GM21526 (cell line): ENCODE data around the gene GHDC.
"Not testable (repeated sequence)": the region's sequence is repeated elsewhere in the genome, so short reads cannot be mapped to it uniquely, and the experiment has no call there.

Source experiments
- ATAC-seq: cut with Tn5 transposase; IDR thresholded peaks from one replicate; pipeline ENCODE4 v1.9.1; 2021; ENCODE audit warnings: moderate library complexity; ENCODE audit not compliant: unreplicated experiment, low FRiP score

GHDC gene

DNA sequence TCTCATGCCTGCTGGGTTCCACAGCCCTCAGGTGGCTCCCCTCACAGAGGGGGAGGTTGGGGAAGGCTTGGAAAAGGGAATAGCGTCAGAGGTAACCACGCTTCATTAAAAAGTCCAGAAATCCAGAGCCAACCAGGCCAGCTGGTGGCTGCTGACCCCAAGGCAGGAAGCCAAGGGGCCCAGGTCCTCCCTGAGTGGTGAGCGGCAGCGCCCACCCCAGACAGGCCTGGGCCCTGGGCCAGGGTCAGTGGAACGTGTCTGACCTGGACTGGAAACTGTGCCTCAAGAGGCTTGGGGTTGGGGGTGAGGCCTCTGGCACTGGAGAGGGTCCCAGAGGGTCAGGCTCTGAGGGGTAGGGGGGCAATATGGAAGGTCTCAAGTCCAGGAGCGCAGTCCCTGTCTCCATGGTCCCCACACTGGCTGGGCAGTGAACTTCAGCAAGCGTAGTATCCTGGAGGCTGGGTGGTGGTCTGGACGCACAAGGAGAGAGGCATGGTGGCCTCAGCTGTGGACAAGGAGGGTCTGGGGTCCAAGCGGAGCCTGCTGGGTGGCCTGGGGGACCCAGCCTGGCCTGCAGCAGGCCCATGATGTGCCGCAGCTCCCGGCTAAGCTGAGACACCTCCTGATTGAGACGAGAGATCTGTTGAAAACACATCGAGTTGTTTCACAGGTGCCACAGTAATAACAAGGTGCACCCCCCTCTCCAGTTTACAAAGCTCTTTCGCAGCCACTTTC is 34.3 kb downstream of the GHDC start:
- no peak for ATAC-seq

DNA sequence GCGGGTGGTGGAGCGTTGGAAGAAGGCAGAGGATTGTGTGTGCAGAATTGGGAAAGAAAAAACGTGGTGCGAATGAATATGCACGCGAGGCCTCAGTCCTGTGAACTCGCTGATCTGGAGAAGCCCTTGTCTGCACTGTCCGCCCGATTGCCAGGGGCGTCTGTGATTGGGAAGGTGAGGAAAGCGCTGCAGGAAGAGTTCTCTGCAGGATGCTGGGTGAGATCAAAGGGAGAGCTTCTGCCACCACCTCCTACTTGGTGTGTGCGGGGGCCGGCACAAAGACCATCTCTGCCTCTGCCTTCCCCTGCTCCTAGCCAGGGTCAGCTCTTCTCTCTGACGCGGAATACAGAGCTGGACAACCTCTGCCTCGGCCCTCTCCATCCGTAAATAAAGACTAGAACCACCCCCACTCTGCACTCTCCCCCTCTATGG is 38.7 kb downstream of the GHDC start:
- no peak for ATAC-seq

DNA sequence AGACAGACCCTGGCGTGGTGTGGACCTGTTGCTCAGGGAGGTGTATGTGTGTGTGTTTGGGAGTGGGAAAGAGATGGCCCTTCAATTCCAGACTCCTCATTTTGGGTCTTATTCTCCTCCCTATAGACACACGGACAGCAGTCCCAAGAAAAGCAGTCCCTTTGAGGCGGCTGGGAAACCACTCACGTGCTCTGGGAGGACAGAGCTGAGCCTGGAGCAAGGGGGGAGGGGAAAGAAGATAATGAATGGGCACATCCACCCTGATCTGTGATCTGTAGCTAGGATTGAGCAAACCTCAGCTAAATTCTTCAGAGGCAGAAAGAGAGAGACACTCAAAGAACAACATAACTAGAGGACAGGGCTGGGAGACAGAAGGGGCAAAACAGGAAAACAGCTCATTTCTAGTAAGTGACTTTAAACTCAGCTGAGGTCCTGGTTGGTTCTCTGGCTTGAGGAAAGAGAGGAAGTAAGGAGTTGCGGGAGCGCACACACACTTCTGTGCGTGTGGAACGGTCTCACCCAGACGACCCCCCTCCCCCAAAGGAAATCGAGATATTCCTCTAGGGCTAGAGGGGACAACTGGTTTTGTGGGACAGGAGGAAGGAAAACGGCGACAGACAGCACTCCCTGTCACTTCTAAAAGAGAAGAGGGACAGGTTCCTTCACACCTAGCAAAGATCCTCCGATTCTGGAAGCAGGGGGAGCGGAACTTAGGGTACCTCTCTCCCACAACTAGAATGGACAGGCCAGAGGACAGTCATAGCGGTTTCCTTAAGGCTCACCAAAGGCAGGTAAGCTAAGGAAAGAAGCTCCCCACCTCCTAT is 40.2 kb downstream of the GHDC start:
- no peak for ATAC-seq

DNA sequence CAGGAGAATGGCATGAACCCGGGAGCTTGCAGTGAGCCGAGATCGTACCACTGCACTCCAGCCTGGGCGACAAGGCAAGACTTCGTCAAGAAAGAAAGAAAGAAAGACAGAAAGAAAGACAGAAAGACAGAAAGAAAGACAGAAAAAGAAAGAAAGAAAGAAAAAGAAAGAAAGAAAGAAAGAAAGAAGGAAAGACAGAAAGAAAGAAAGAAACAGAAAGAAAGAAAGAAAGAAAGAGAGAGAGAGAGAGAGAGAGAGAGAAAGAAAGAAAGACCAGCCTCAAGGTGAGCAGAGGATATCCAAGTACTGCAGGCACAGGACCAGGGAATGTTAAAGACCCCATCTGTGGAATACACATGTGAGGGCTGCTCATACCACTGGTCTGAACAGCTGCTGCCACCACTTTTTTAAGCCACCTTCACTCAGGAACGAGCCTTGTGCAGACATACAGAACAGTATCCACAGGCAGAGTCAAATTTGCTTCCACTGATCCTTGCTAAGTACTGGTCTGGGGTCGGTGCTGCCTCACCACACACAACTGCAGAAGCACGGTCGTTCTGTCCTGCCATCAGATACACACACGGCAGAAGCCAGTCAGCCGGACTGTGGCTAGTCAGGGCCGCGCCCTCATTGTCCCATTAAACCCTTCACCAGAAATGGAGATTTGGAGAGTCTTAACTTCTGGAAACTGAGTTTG is 47.2 kb downstream of the GHDC start:
- ATAC-seq = no peak

DNA sequence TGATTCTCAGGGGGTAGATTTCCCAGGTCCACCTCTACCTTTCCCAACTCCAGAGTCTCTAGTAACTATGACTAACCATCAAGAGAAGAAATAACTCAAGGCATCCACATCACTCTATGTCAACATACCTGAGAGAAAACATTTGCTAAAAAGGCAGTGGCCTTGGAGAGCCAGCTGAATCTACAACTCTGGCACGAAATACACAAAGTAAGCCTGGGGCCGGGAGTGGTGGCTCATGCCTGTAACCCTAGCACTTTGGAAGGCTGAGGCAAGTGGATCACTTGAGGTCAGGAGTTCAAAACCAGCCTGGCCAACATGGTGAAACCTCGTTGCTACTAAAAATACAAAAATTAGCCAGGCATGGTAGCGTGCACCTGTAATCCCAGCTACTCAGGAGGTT is 51.2 kb downstream of the GHDC start:
- not testable (repeated sequence) for ATAC-seq

DNA sequence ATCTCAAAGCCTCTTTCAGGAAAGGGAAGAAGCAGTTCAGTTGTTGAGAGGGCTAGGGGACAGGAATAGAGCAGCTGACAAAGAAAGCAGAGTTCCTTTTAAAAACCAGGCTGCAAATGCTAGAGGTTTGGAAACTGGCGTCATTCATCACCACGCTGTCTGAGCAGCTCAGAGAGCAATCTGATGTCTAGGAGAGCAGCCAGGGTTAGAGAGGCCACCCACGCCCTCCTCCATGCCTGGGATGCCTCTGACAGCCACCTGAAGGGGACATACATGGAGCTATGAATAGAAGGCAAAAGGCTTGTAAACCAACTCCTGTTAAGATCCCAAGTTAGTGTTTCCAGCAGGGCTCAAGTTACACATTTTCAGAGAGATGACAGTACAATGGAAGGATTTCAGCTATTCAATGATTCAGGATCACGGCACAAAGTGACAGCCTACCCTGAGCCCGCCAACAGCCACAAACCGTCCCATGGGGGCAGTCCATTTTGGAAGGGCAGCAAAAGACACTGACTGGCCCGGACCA is 51.9 kb downstream of the GHDC start:
- ATAC-seq = no peak

DNA sequence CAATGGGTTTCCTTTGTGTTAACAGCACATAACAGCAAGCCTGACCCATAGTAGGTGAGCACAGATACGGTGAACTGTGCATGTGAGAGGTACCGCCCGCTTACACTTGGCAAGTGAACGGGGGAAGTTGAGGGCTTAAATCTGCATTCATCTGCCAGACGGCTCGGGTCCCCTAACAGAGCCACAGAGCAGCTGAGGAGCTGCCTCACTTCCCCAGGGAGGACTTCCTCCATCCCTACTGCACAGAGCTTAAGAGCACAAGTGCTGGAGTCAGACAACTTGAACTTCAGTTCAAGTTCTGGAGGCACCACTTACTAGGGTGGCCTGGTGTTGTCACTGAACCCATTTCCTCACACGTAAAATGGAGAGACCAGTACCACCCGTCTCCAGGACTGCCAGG is 52.9 kb downstream of the GHDC start:
- ATAC-seq = no peak

DNA sequence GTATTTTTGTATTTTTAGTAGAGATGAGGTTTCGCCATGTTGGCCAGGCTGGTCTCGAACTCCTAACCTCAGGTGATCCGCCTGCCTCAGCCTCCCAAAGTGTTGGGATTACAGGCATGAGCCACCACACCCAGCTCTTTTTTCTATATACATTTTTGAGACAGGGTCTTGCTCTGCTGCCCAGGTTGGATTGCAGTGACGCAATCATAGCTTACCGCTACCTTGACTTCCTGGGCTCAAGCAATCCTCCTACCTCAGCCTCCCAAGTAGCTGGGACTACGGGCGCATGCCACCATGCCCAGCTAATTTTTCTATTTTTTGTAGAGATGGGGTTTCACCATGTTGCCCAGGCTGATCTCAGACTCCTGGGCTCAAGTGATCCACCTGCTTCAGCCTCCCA is 53.6 kb downstream of the GHDC start:
- not testable (repeated sequence) for ATAC-seq
